Lower leg skin (tissue), 3 donors: ENCODE results near the gene C4orf46.

Experiments used
- POLR2A ChIP-seq, 2 donors: fragments of 450-650 bp; IDR thresholded peaks; one replicate each; pipeline ENCODE4 v1.6.1; 2016 to 2017; ENCODE audit warnings: antibody characterized with exemption in 2 of 2, mild to moderate bottlenecking in 1 of 2, moderate library complexity in 1 of 2
- TF ChIP-seq, protein P1 (sequence below), 3 donors: fragments of 450-650 bp; IDR thresholded peaks; one replicate each; pipeline ENCODE4 v1.5.1; 2016; ENCODE audit warnings: antibody characterized with exemption in 3 of 3, mild to moderate bottlenecking in 3 of 3, moderate library complexity in 2 of 3

GRCh38 chr4:158622251-158622650 is 49.4 kb downstream of the C4orf46 start:
- no peak for TF ChIP-seq POLR2A (IDR thresholded peaks at IDR 0.05)
- TF ChIP-seq, protein P1, sequence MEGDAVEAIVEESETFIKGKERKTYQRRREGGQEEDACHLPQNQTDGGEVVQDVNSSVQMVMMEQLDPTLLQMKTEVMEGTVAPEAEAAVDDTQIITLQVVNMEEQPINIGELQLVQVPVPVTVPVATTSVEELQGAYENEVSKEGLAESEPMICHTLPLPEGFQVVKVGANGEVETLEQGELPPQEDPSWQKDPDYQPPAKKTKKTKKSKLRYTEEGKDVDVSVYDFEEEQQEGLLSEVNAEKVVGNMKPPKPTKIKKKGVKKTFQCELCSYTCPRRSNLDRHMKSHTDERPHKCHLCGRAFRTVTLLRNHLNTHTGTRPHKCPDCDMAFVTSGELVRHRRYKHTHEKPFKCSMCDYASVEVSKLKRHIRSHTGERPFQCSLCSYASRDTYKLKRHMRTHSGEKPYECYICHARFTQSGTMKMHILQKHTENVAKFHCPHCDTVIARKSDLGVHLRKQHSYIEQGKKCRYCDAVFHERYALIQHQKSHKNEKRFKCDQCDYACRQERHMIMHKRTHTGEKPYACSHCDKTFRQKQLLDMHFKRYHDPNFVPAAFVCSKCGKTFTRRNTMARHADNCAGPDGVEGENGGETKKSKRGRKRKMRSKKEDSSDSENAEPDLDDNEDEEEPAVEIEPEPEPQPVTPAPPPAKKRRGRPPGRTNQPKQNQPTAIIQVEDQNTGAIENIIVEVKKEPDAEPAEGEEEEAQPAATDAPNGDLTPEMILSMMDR (IDR thresholded peaks at IDR 0.05): no peak
